Measurements from ENCODE around the gene SNRNP27. TPM values are rescaled to one million over a fixed set of nuclear protein-coding genes. Genes with fewer than 3 reads are reported as not detected.

SNRNP27 gene
- total and polyA plus RNA-seq, 9 of the 15 experiments (the other 6 are each of a cell fraction or from before 2014, with no cell fraction given), result 29.2 to 102 (median 65.7) TPM

GRCh38 chr2:69893684-69894551 is at the start of gene SNRNP27 (continued):
- TF ChIP-seq ZBTB40 (IDR thresholded peaks at IDR 0.05), result peak; percentile 99
- TF ChIP-seq ZBTB40 (CRISPR knock-in tag; IDR thresholded peaks at IDR 0.05), result no peak
- TF ChIP-seq TFAP4 (CRISPR knock-in tag; IDR thresholded peaks at IDR 0.05; ENCODE audit: borderline replicate concordance), result peak; percentile 75; the same call in 1 of the 2 replicates
- TF ChIP-seq ADNP (tag; IDR thresholded peaks at IDR 0.05), result no peak
- TF ChIP-seq PML (IDR thresholded peaks at IDR 0.05; ENCODE audit: low read length), result peak; percentile 73
- TF ChIP-seq ZNF224 (CRISPR knock-in tag; IDR thresholded peaks at IDR 0.05), result no peak
- peak; percentile 53 for TF ChIP-seq PKNOX1 (IDR thresholded peaks at IDR 0.05)
- no peak for TF ChIP-seq KLF6 (CRISPR knock-in tag; IDR thresholded peaks at IDR 0.05; ENCODE audit: borderline replicate concordance)
- TF ChIP-seq HINFP (tag; conservative IDR thresholded peaks at IDR 0.05; ENCODE audit: low read depth), result peak; percentile 60; the same call in 1 of the 2 replicates
- peak; percentile 84 for TF ChIP-seq KDM5B (IDR thresholded peaks at IDR 0.05; ENCODE audit: insufficient replicate concordance, low read depth, low read length)
- TF ChIP-seq ELF1 (tag; IDR thresholded peaks at IDR 0.05), result peak; percentile 70
- peak; percentile 42; the same call in 1 of the 2 replicates for TF ChIP-seq CREB1 (IDR thresholded peaks at IDR 0.05)
- no peak for TF ChIP-seq CREB1 (CRISPR knock-in tag; IDR thresholded peaks at IDR 0.05)
- peak; percentile 71 for TF ChIP-seq EP400 (IDR thresholded peaks at IDR 0.05)
